ENCODE results near the gene APOL6. TPM values are rescaled to one million over a fixed set of nuclear protein-coding genes. Genes with fewer than 3 reads are reported as not detected.
A peak's percentile ranks its signal among the peaks of the same experiment; 100 is the strongest.

Gene APOL6
- total RNA-seq, 2 experiments from 2014 or later, result 39.3 TPM

GRCh38 chr22:35631597-35631996, 16.6 kb upstream of the APOL6 start:
- Mint-ChIP-seq H3K4me3 (no peak overlapping the region), H3K27me3 (no peaks in the 10 kb centered on the region), H3K4me1 (ENCODE audit: low read depth) (peaks cover 30% of the 10 kb centered on the region), H3K36me3 (ENCODE audit: low read depth) (no peaks in the 10 kb centered on the region), H3K9me3 (no peaks in the 10 kb centered on the region), H3K27ac (no peak overlapping the region)
- Histone ChIP-seq H3K27me3 (ENCODE audit: control insufficient read depth in 1 of 2, insufficient read depth in 2 of 2, low read length in 2 of 2) (no peaks in the 10 kb centered on the region), H3K4me1 (ENCODE audit: insufficient read depth, low read length) (peaks cover 25% of the 10 kb centered on the region), H3K4me3 (ENCODE audit: low read length) (no peak overlapping the region), H3K9me3 (ENCODE audit: control insufficient read depth in 1 of 2, insufficient read depth in 1 of 2, low read length in 2 of 2) (no peaks in the 10 kb centered on the region), H3K36me3 (ENCODE audit: insufficient read depth, low read length) (no peaks in the 10 kb centered on the region), H3K27ac (ENCODE audit: low read depth in 1 of 2, low read length in 2 of 2) (no peak overlapping the region)
- CTCF ChIA-PET, result interaction anchor here (1.1 kb wide), 1 partner anchor 16 kb away, joined by 7 read pairs; the partner anchor contains the start of gene APOL6
- intact Hi-C loops (cut with DNase I, micrococcal nuclease), result no loop called here
- POLR2A ChIA-PET, result no interaction called here
- TF ChIP-seq CTCF (IDR thresholded peaks at IDR 0.05), result peak; percentile 13
- ATAC-seq (ENCODE audit: poor library complexity) (no peak), DNase-seq (peak in 7 of 14 experiments; percentile 15 to 59 (median 31))

GRCh38 chr22:35632935-35633334, 15.3 kb upstream of the APOL6 start:
- ChIA-PET POLR2A (no interaction called here), CTCF (no interaction called here)
- Mint-ChIP-seq H3K36me3 (ENCODE audit: low read depth) (no peaks in the 10 kb centered on the region), H3K9me3 (no peaks in the 10 kb centered on the region), H3K27ac (no peak overlapping the region), H3K4me3 (no peak overlapping the region), H3K4me1 (ENCODE audit: low read depth) (peaks cover 19% of the 10 kb centered on the region), H3K27me3 (no peaks in the 10 kb centered on the region)
- Histone ChIP-seq H3K4me1 (ENCODE audit: insufficient read depth, low read length) (peaks cover 14% of the 10 kb centered on the region), H3K9me3 (ENCODE audit: control insufficient read depth in 1 of 2, insufficient read depth in 1 of 2, low read length in 2 of 2) (no peaks in the 10 kb centered on the region), H3K36me3 (ENCODE audit: insufficient read depth, low read length) (no peaks in the 10 kb centered on the region), H3K27me3 (ENCODE audit: control insufficient read depth in 1 of 2, insufficient read depth in 2 of 2, low read length in 2 of 2) (no peaks in the 10 kb centered on the region), H3K4me3 (ENCODE audit: low read length) (no peak overlapping the region), H3K27ac (ENCODE audit: low read depth in 1 of 2, low read length in 2 of 2) (no peak overlapping the region)
- DNase-seq (no peak), ATAC-seq (ENCODE audit: poor library complexity) (no peak)
- no peak for TF ChIP-seq CTCF (IDR thresholded peaks at IDR 0.05)
- intact Hi-C loops (cut with DNase I, micrococcal nuclease), result no loop called here

GRCh38 chr22:35633520-35633919, 14.7 kb upstream of the APOL6 start:
- POLR2A ChIA-PET, result no interaction called here
- no peak overlapping the region for H3K4me3 Mint-ChIP-seq
- H3K36me3 Mint-ChIP-seq (ENCODE audit: low read depth), result no peaks in the 10 kb centered on the region
- H3K4me1 ChIP-seq (ENCODE audit: insufficient read depth, low read length), result peaks cover 14% of the 10 kb centered on the region
- H3K27ac Mint-ChIP-seq, result no peak overlapping the region
- no peak overlapping the region for H3K4me3 ChIP-seq (ENCODE audit: low read length)
- no peaks in the 10 kb centered on the region for H3K9me3 ChIP-seq (ENCODE audit: control insufficient read depth in 1 of 2, insufficient read depth in 1 of 2, low read length in 2 of 2)
- no peak for ATAC-seq (ENCODE audit: poor library complexity)
- no peaks in the 10 kb centered on the region for H3K27me3 ChIP-seq (ENCODE audit: control insufficient read depth in 1 of 2, insufficient read depth in 2 of 2, low read length in 2 of 2)
- no peak for TF ChIP-seq CTCF (IDR thresholded peaks at IDR 0.05)
- H3K4me1 Mint-ChIP-seq (ENCODE audit: low read depth), result peaks cover 19% of the 10 kb centered on the region
- H3K9me3 Mint-ChIP-seq, result no peaks in the 10 kb centered on the region
- H3K27ac ChIP-seq (ENCODE audit: low read depth in 1 of 2, low read length in 2 of 2), result no peak overlapping the region
- no peaks in the 10 kb centered on the region for H3K36me3 ChIP-seq (ENCODE audit: insufficient read depth, low read length)
- DNase-seq, result no peak
- CTCF ChIA-PET, result no interaction called here
- H3K27me3 Mint-ChIP-seq, result no peaks in the 10 kb centered on the region
- intact Hi-C loops (cut with DNase I, micrococcal nuclease), result no loop called here

Data from CD4-positive, alpha-beta T cell (primary cell).